Measurements from ENCODE around the gene FOXO1. TPM values are rescaled to one million over a fixed set of nuclear protein-coding genes. Genes with fewer than 3 reads are reported as not detected.

Gene FOXO1
- 1.1 and 1.9 TPM in 2 replicates for total RNA-seq

GRCh38 chr13:40666045-40666932, at the start of gene FOXO1:
Gene FOXO1 (minus strand): TSS chr13:40666641. CDS start chr13:40666212, 429 bp downstream.

Other genes starting within 250 kb of the FOXO1 start
- 14.9 and 18.0 TPM in 2 replicates for gene MRPS31, start 104.5 kb upstream of the FOXO1 start, total RNA-seq
- 13.3 and 30.4 TPM in 2 replicates for gene SLC25A15, start 123.0 kb upstream of the FOXO1 start, total RNA-seq